ENCODE results near the gene RLN1.
"Not testable (repeated sequence)": the region's sequence is repeated elsewhere in the genome, so short reads cannot be mapped to it uniquely, and the experiment has no call there.

RLN1 gene

GRCh38 chr9:5321601-5322000, 18.1 kb downstream of the RLN1 start:
- DNase-seq (ENCODE audit: low read depth in 2 of 2), result not testable (repeated sequence)

- DNase-seq (ENCODE audit: low read depth in 2 of 2), result no peak
These were observed 18.6 kb downstream of the RLN1 start for GRCh38 chr9:5321058-5321457.

GRCh38 chr9:5316406-5316805, 23.3 kb downstream of the RLN1 start:
- DNase-seq (ENCODE audit: low read depth in 2 of 2), result not testable (repeated sequence)

- no peak for DNase-seq (ENCODE audit: low read depth in 2 of 2)
These were observed 24.3 kb downstream of the RLN1 start for GRCh38 chr9:5315187-5315923.

- no peak for DNase-seq (ENCODE audit: low read depth in 2 of 2)
These were observed 28.8 kb downstream of the RLN1 start for GRCh38 chr9:5310851-5311250.

- no peak for DNase-seq (ENCODE audit: low read depth in 2 of 2)
These were observed 33.9 kb downstream of the RLN1 start for GRCh38 chr9:5305741-5306140.

- not testable (repeated sequence) for DNase-seq (ENCODE audit: low read depth in 2 of 2)
These were observed 35.6 kb downstream of the RLN1 start, which contains the start of gene RLN2 for GRCh38 chr9:5303840-5304795. TSS of gene RLN2 (minus strand) at chr9:5304716. CDS start at chr9:5304580, 136 bp downstream.

- DNase-seq (ENCODE audit: low read depth in 2 of 2), result no peak
These were observed 38.1 kb downstream of the RLN1 start for GRCh38 chr9:5301544-5301943.

GRCh38 chr9:5292141-5292540, 47.5 kb downstream of the RLN1 start:
- DNase-seq (ENCODE audit: low read depth in 2 of 2), result peak; percentile 12 to 16

- no peak for DNase-seq (ENCODE audit: low read depth in 2 of 2)
These were observed 51.1 kb downstream of the RLN1 start for GRCh38 chr9:5288591-5288990.

GRCh38 chr9:5286262-5286661, 53.4 kb downstream of the RLN1 start:
- no peak for DNase-seq (ENCODE audit: low read depth in 2 of 2)
